Thoracic aorta (tissue), 2 donors: ENCODE data around the gene GPR137. TPM values are rescaled to one million over a fixed set of nuclear protein-coding genes. Genes with fewer than 3 reads are reported as not detected.

Source experiments
- ATAC-seq: fragments of 150-250 bp; one replicate; pipeline ENCODE4 v1.8.0; 2017; ENCODE audit warnings: low read depth; ENCODE audit not compliant: insufficient number of reproducible peaks, low FRiP score
- DNase-seq: peaks from one replicate; pipeline ENCODE4 v3.0.0-alpha.2; 2020; ENCODE audit warnings: low spot score
- H3K27ac ChIP-seq, 2 donors: fragments of 200-600 bp; sonication (generic); 1 replicate in 1 of 2; 2 replicates in 1 of 2; pipeline ENCODE4 v1.5.1; 2016; ENCODE audit warnings: mild to moderate bottlenecking in 2 of 2, moderate library complexity in 2 of 2
- H3K27me3 ChIP-seq: fragments of 200-600 bp; sonication (generic); replicated peaks from 2 replicates; pipeline ENCODE4 v1.6.0; 2016; ENCODE audit warnings: mild to moderate bottlenecking; ENCODE audit not compliant: insufficient read depth
- H3K36me3 ChIP-seq: fragments of 200-600 bp; sonication (generic); one replicate; pipeline ENCODE4 v1.5.1; 2016
- H3K4me1 ChIP-seq, 2 donors: fragments of 200-600 bp; sonication (generic); 1 replicate in 1 of 2; 2 replicates in 1 of 2; pipeline versions ENCODE4 v1.5.1 to v1.6.0; 2016; ENCODE audit warnings: low read depth in 2 of 2, mild to moderate bottlenecking in 1 of 2; ENCODE audit not compliant: control insufficient read depth in 1 of 2
- H3K4me3 ChIP-seq: fragments of 200-600 bp; sonication (generic); 2 replicates; pipeline ENCODE4 v1.5.1; 2016; ENCODE audit warnings: mild to moderate bottlenecking
- H3K9me3 ChIP-seq: fragments of 200-600 bp; sonication (generic); 2 replicates; pipeline ENCODE4 v1.5.1; 2016
- total RNA-seq, 2 donors: library from RNA; depleted of rRNA; stranded (reverse); fragments of >200 nt; gene quantifications; one replicate each; pipeline versions ENCODE4 v1.1.0 to v1.2.3, GENCODE V29; 2016
- TF ChIP-seq, protein P1 (sequence below): fragments of 200-600 bp; sonication (generic); IDR thresholded peaks from one replicate; pipeline ENCODE4 v1.5.1; 2019; ENCODE audit warnings: antibody characterized with exemption

The GPR137 gene
- total RNA-seq, 2 donors from 2014 or later, result 8.7 to 19.0 TPM

DNA sequence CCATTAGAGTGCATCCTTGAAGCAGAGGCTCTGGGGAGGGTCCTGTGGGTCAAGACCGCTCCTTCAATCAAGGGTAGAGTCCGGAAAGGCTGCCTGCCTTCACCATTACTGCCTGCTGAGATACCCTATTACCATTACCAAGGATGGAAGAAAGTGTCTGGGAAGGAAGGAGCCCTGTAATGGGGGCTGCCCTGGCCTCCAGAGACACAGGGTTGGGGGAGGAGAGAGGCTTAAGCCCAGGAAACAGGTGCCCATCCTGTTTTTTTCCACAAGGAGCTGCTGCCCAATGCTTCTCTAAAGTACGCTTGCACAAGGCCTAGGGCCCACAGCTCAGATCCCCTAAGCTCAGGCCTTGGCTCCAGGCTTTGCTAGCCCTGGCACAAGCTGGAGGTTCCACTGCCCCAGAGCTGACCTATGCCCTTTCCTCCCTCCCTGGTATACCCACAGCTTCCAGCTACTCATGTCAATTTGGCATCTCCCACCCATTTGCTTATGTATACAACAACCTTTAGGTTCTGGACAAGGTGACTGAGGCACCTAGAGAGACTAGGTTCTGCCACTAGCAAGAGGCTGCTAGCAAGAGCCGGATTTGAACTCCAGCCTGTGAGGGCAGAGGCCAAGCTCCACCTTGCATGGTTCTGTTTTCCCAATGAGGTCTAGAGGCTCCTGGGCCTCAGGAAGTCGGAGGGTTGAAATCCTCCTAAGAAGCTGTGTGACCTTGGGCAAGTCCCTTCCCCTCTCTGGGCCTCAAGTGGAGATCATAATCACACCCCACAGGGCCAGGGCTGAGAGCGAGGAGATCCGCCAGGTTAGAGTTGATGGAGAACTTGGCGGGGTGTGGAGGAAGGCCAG lies 35.9 kb upstream of the GPR137 start:
- H3K36me3 ChIP-seq, result no peaks in the 10 kb centered on the region
- H3K27ac ChIP-seq, result no peak overlapping the region
- H3K4me1 ChIP-seq, result peaks cover 26 to 51% of the 10 kb centered on the region in 2 donors
- TF ChIP-seq, protein P1, sequence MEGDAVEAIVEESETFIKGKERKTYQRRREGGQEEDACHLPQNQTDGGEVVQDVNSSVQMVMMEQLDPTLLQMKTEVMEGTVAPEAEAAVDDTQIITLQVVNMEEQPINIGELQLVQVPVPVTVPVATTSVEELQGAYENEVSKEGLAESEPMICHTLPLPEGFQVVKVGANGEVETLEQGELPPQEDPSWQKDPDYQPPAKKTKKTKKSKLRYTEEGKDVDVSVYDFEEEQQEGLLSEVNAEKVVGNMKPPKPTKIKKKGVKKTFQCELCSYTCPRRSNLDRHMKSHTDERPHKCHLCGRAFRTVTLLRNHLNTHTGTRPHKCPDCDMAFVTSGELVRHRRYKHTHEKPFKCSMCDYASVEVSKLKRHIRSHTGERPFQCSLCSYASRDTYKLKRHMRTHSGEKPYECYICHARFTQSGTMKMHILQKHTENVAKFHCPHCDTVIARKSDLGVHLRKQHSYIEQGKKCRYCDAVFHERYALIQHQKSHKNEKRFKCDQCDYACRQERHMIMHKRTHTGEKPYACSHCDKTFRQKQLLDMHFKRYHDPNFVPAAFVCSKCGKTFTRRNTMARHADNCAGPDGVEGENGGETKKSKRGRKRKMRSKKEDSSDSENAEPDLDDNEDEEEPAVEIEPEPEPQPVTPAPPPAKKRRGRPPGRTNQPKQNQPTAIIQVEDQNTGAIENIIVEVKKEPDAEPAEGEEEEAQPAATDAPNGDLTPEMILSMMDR, result no peak
- H3K9me3 ChIP-seq, result no peaks in the 10 kb centered on the region
- DNase-seq, result no peak
- no peak overlapping the region for H3K4me3 ChIP-seq
- H3K27me3 ChIP-seq, result no peaks in the 10 kb centered on the region
- no peak for ATAC-seq

DNA sequence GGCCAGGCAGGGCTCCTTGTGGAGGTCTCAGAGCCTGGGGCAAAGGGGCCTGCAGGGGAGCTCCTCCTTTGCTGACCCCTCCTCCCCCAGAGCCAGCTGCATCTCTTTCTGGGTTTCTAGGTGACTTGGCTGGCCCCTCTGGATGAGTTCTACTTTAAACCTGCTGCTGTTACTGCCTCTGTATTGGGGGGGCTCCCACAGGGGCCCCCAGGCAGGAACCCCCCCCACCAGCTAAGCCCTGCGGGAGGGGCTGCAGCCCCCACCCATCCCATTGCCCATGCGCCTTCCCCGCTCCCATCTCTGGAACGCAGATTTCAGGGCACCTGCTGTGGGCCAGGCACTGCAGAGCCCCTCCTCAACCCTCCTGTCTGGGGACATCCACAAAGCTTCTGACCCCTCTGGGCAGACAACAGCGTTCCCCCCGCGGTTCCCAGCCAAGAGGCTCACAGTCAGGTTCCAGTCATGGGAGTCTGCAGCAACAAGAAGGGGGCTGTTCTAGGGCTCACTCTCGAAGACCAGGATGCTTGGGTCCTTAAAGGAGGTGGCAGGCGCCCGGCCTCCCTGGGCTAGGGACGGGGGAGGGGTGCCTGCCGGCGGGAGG lies 35.1 kb upstream of the GPR137 start:
- Histone ChIP-seq H3K4me3 (peak overlapping the region; percentile 82), H3K27me3 (no peaks in the 10 kb centered on the region), H3K36me3 (peaks cover 5% of the 10 kb centered on the region), H3K27ac (no peak overlapping the region), H3K4me1 (peaks cover 19 to 44% of the 10 kb centered on the region in 2 donors), H3K9me3 (no peaks in the 10 kb centered on the region)
- no peak for DNase-seq
- no peak for ATAC-seq
- TF ChIP-seq, protein P1, result no peak

- ATAC-seq, result peak; percentile 14
- DNase-seq, result no peak
- Histone ChIP-seq H3K36me3 (peaks cover 10% of the 10 kb centered on the region), H3K4me3 (peak within 1 kb of the TSS; percentile 82), H3K4me1 (peaks cover 19 to 37% of the 10 kb centered on the region in 2 donors), H3K27me3 (no peaks in the 10 kb centered on the region), H3K27ac (peak within 1 kb of the TSS; percentile 61 to 63), H3K9me3 (no peaks in the 10 kb centered on the region)
- TF ChIP-seq, protein P1, result peak; percentile 82
Measured at GRCh38 chr11:64251016-64251752, 34.5 kb upstream of the GPR137 start, which contains the start of gene PLCB3. Gene PLCB3, plus strand, starts transcription at chr11:64251530. Its CDS starts 120 bp downstream, at chr11:64251650.

DNA sequence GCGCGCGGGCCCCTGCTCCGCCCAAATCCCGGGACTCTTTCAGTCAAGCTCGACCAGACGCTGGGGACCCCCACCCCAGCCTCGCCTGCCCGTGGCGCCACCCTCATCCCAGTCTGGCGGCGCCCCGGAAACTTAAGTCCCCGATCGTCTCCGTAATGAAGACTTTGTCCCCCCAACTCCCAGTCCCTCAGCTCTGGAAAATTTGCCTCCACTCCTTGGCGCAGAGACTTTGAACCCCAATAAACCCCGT lies 34.0 kb upstream of the GPR137 start:
- ATAC-seq (no peak), DNase-seq (no peak)
- TF ChIP-seq, protein P1, result no peak
- Histone ChIP-seq H3K9me3 (no peaks in the 10 kb centered on the region), H3K27me3 (no peaks in the 10 kb centered on the region), H3K27ac (peak overlapping the region; percentile 61 to 63), H3K4me3 (peak overlapping the region; percentile 82), H3K36me3 (peaks cover 15% of the 10 kb centered on the region), H3K4me1 (peaks cover 19 to 37% of the 10 kb centered on the region in 2 donors)
